HepG2 (cell line): ENCODE results near the gene TM7SF3. TPM values are rescaled to one million over a fixed set of nuclear protein-coding genes. Genes with fewer than 3 reads are reported as not detected.

Source experiments
- DPF2 ChIP-seq: sonication (generic); formaldehyde crosslinking; IDR thresholded peaks from 2 replicates; pipeline ENCODE4 v1.4.0; 2020; ENCODE audit warnings: mild to moderate bottlenecking, low read depth, missing genetic modification reagents, borderline replicate concordance
- ETV6 ChIP-seq: sonication (generic); formaldehyde crosslinking; conservative IDR thresholded peaks from 2 replicates; pipeline ENCODE4 v1.4.0; 2020; ENCODE audit warnings: missing genetic modification reagents
- GATA4 ChIP-seq: sonication (generic); IDR thresholded peaks from 2 replicates; pipeline ENCODE4 v1.6.1; 2016; ENCODE audit warnings: antibody characterized with exemption, low read depth, borderline replicate concordance
- HNRNPK ChIP-seq: fragments of 200-400 bp; formaldehyde crosslinking; IDR thresholded peaks from 2 replicates; pipeline ENCODE4 v1.6.1; 2018; ENCODE audit warnings: low read length, low read depth, moderate library complexity, mild to moderate bottlenecking; ENCODE audit not compliant: poor library complexity, severe bottlenecking
- MAFF ChIP-seq: IDR thresholded peaks from 2 replicates; pipeline ENCODE4 v1.6.1; 2011; ENCODE audit warnings: low read depth, low read length, improper control_type of control experiment
- MED1 ChIP-seq: sonication (generic); formaldehyde crosslinking; IDR thresholded peaks from 2 replicates; pipeline ENCODE4 v1.4.0; 2020; ENCODE audit warnings: missing genetic modification reagents
- NCOR1 ChIP-seq: fragments of 200-600 bp; sonication (generic); IDR thresholded peaks from 2 replicates; pipeline ENCODE4 v1.7.0; 2017; ENCODE audit warnings: antibody characterized with exemption, low read length, borderline replicate concordance
- NR2F6 ChIP-seq, 2 experiments: IDR thresholded peaks; 2 replicates each; pipeline ENCODE4 v1.6.1; 2016; ENCODE audit warnings: antibody characterized with exemption in 1 of 2, mild to moderate bottlenecking in 1 of 2
- RXRA ChIP-seq: sonication (generic); formaldehyde crosslinking; IDR thresholded peaks from 2 replicates; pipeline ENCODE4 v1.5.1; 2020; ENCODE audit warnings: missing genetic modification reagents
- SOX5 ChIP-seq: IDR thresholded peaks from 2 replicates; pipeline ENCODE4 v1.6.1; 2016; ENCODE audit warnings: borderline replicate concordance
- YEATS2 ChIP-seq: sonication (generic); formaldehyde crosslinking; IDR thresholded peaks from 2 replicates; pipeline ENCODE4 v1.4.0; 2020; ENCODE audit warnings: missing genetic modification reagents, borderline replicate concordance
- ZMYM2 ChIP-seq: sonication (generic); formaldehyde crosslinking; IDR thresholded peaks from 2 replicates; pipeline ENCODE4 v1.8.0; 2022; ENCODE audit warnings: mild to moderate bottlenecking, missing genetic modification reagents
- ZMYM3 ChIP-seq: sonication (generic); formaldehyde crosslinking; IDR thresholded peaks from 2 replicates; pipeline ENCODE4 v1.5.1; 2020; ENCODE audit warnings: mild to moderate bottlenecking, missing genetic modification reagents
- ZMYM4 ChIP-seq: sonication (generic); formaldehyde crosslinking; IDR thresholded peaks from 2 replicates; pipeline ENCODE4 v1.8.1; 2023; ENCODE audit warnings: mild to moderate bottlenecking, missing genetic modification reagents
- ZNF230 ChIP-seq: sonication (generic); formaldehyde crosslinking; IDR thresholded peaks from 2 replicates; pipeline ENCODE4 v1.4.0; 2020; ENCODE audit warnings: mild to moderate bottlenecking, missing genetic modification reagents
- polyA plus RNA-seq, 8 experiments: library from polyadenylated mRNA; depleted of rRNA in 3 of 8; stranded (reverse) in 7 of 8; unstranded in 1 of 8; fragments of >200 nt; fragmentation: Illumina TruSeq in 4 of 8; extraction: Trizol in 4 of 8; gene quantifications; 2 replicates each; pipeline versions ENCODE4 v1.2.1 to v1.2.3, GENCODE V29; 2011 to 2016; ENCODE audit warnings: low read depth in 4 of 8, missing spikeins in 1 of 8, mixed read lengths in 1 of 8; ENCODE audit not compliant: insufficient read depth in 1 of 8
- total RNA-seq, 5 experiments: library from RNA; depleted of rRNA; stranded (reverse); fragments of >200 nt; fragmentation: Illumina TruSeq; extraction: Trizol; gene quantifications; 2 replicates each; pipeline ENCODE4 v1.2.3, GENCODE V29; 2016; ENCODE audit warnings: low read depth in 1 of 5
- TF ChIP-seq, protein P1 (sequence below): fragments of 450-650 bp; IDR thresholded peaks from 2 replicates; pipeline ENCODE4 v1.6.1; 2017
- TF ChIP-seq, protein P2 (sequence below): sonication (generic); formaldehyde crosslinking; IDR thresholded peaks from 2 replicates; pipeline ENCODE4 v1.5.1; 2020; ENCODE audit warnings: missing genetic modification reagents, mild to moderate bottlenecking, borderline replicate concordance
- TF ChIP-seq, protein P3 (sequence below): IDR thresholded peaks from 2 replicates; pipeline ENCODE4 v1.6.1; 2016
- TF ChIP-seq, protein P4 (sequence below): sonication (generic); formaldehyde crosslinking; IDR thresholded peaks from 2 replicates; pipeline ENCODE4 v1.4.0; 2020; ENCODE audit warnings: missing genetic modification reagents
- TF ChIP-seq, protein P5 (sequence below): sonication (generic); formaldehyde crosslinking; IDR thresholded peaks from 2 replicates; pipeline ENCODE4 v1.4.0; 2020; ENCODE audit warnings: mild to moderate bottlenecking, missing genetic modification reagents, borderline replicate concordance

The TM7SF3 gene
- total and polyA plus RNA-seq, 2 of the 13 experiments (the other 11 are each of a cell fraction or from before 2014, with no cell fraction given): 116 to 142 TPM

DNA sequence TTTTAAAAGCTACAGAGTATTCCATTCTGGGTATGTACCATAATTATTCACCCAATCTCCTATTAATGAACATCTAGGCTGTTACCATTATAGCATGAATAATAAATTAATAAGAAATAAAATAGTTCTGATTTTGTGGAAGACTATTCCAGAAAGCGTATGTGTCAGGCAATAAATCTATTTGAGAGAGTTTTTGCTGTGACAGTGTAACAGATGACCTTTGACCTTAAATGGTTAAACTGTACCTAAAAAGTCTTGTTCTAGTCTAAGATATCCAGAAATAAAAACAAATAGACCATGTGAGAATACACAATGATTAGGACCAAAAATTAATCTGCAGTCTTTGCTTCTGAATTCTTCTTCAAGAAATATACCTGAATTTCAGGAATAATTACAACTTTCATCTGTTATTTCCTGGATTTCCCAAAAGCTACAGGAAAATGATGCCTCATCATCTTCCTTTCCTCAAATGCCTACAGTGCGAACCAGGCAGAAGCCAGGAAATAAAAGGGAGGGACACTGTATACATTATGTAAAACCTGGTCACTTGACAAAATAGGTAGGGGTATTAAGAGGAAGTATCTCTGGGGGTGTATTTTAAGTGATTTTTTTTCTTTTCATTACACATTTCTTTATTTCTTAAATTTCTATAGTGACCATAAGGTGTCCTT, 7.3 kb downstream of the TM7SF3 start (continued):
- TF ChIP-seq, protein P1, sequence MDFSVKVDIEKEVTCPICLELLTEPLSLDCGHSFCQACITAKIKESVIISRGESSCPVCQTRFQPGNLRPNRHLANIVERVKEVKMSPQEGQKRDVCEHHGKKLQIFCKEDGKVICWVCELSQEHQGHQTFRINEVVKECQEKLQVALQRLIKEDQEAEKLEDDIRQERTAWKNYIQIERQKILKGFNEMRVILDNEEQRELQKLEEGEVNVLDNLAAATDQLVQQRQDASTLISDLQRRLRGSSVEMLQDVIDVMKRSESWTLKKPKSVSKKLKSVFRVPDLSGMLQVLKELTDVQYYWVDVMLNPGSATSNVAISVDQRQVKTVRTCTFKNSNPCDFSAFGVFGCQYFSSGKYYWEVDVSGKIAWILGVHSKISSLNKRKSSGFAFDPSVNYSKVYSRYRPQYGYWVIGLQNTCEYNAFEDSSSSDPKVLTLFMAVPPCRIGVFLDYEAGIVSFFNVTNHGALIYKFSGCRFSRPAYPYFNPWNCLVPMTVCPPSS: no peak
- TF ChIP-seq, protein P2, sequence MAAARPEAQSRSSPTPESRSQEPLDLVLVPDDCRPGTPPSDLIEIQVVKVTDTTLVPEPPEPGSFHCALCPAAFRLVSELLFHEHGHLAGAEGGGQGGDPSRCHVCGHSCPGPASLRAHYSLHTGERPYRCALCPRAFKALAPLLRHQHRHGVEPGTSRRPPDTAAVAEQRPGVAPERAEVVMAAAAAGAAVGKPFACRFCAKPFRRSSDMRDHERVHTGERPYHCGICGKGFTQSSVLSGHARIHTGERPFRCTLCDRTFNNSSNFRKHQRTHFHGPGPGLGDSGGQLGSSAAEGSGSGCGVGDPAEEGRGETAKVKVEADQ (CRISPR knock-in tag): no peak
- TF ChIP-seq NCOR1 (0 out of 2 replicates have a peak, but pooled peaks have one; percentile 5), ETV6 (CRISPR knock-in tag) (no peak), HNRNPK (no peak), ZMYM2 (no peak), GATA4 (no peak), MED1 (CRISPR knock-in tag) (no peak), MAFF (no peak), NR2F6 (IDR thresholded peaks at IDR 0.05) (peak; percentile 81), NR2F6 (CRISPR knock-in tag; IDR thresholded peaks at IDR 0.05) (peak; percentile 66), DPF2 (CRISPR knock-in tag) (no peak), ZMYM4 (CRISPR knock-in tag) (no peak), YEATS2 (no peak), ZMYM3 (CRISPR knock-in tag) (no peak), SOX5 (CRISPR knock-in tag) (no peak), RXRA (CRISPR knock-in tag) (no peak), ZNF230 (no peak)
- TF ChIP-seq, protein P3, sequence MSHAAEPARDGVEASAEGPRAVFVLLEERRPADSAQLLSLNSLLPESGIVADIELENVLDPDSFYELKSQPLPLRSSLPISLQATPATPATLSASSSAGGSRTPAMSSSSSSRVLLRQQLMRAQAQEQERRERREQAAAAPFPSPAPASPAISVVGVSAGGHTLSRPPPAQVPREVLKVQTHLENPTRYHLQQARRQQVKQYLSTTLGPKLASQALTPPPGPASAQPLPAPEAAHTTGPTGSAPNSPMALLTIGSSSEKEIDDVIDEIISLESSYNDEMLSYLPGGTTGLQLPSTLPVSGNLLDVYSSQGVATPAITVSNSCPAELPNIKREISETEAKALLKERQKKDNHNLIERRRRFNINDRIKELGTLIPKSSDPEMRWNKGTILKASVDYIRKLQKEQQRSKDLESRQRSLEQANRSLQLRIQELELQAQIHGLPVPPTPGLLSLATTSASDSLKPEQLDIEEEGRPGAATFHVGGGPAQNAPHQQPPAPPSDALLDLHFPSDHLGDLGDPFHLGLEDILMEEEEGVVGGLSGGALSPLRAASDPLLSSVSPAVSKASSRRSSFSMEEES (CRISPR knock-in tag): no peak
- TF ChIP-seq, protein P4, sequence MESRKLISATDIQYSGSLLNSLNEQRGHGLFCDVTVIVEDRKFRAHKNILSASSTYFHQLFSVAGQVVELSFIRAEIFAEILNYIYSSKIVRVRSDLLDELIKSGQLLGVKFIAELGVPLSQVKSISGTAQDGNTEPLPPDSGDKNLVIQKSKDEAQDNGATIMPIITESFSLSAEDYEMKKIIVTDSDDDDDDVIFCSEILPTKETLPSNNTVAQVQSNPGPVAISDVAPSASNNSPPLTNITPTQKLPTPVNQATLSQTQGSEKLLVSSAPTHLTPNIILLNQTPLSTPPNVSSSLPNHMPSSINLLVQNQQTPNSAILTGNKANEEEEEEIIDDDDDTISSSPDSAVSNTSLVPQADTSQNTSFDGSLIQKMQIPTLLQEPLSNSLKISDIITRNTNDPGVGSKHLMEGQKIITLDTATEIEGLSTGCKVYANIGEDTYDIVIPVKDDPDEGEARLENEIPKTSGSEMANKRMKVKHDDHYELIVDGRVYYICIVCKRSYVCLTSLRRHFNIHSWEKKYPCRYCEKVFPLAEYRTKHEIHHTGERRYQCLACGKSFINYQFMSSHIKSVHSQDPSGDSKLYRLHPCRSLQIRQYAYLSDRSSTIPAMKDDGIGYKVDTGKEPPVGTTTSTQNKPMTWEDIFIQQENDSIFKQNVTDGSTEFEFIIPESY (CRISPR knock-in tag): no peak
- TF ChIP-seq, protein P5, sequence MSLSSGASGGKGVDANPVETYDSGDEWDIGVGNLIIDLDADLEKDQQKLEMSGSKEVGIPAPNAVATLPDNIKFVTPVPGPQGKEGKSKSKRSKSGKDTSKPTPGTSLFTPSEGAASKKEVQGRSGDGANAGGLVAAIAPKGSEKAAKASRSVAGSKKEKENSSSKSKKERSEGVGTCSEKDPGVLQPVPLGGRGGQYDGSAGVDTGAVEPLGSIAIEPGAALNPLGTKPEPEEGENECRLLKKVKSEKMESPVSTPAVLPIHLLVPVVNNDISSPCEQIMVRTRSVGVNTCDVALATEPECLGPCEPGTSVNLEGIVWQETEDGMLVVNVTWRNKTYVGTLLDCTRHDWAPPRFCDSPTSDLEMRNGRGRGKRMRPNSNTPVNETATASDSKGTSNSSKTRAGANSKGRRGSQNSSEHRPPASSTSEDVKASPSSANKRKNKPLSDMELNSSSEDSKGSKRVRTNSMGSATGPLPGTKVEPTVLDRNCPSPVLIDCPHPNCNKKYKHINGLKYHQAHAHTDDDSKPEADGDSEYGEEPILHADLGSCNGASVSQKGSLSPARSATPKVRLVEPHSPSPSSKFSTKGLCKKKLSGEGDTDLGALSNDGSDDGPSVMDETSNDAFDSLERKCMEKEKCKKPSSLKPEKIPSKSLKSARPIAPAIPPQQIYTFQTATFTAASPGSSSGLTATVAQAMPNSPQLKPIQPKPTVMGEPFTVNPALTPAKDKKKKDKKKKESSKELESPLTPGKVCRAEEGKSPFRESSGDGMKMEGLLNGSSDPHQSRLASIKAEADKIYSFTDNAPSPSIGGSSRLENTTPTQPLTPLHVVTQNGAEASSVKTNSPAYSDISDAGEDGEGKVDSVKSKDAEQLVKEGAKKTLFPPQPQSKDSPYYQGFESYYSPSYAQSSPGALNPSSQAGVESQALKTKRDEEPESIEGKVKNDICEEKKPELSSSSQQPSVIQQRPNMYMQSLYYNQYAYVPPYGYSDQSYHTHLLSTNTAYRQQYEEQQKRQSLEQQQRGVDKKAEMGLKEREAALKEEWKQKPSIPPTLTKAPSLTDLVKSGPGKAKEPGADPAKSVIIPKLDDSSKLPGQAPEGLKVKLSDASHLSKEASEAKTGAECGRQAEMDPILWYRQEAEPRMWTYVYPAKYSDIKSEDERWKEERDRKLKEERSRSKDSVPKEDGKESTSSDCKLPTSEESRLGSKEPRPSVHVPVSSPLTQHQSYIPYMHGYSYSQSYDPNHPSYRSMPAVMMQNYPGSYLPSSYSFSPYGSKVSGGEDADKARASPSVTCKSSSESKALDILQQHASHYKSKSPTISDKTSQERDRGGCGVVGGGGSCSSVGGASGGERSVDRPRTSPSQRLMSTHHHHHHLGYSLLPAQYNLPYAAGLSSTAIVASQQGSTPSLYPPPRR: no peak
